HG03039 (cell line): ENCODE results near the gene SUPT20HL1.
"Not testable (repeated sequence)": the region's sequence is repeated elsewhere in the genome, so short reads cannot be mapped to it uniquely, and the experiment has no call there.

Source experiments
- ATAC-seq: cut with Tn5 transposase; IDR thresholded peaks from one replicate; pipeline ENCODE4 v1.9.1; 2021; ENCODE audit warnings: mild to moderate bottlenecking, moderate library complexity; ENCODE audit not compliant: unreplicated experiment

SUPT20HL1 gene

GRCh38 chrX:24360272-24360671 is at the start of gene SUPT20HL1:
Gene SUPT20HL1, plus strand, starts transcription at chrX:24360639. Its CDS starts 2,122 bp downstream, at chrX:24362761.
- ATAC-seq, result no peak

GRCh38 chrX:24310916-24311315 is 49.5 kb upstream of the SUPT20HL1 start:
- not testable (repeated sequence) for ATAC-seq

DNA sequence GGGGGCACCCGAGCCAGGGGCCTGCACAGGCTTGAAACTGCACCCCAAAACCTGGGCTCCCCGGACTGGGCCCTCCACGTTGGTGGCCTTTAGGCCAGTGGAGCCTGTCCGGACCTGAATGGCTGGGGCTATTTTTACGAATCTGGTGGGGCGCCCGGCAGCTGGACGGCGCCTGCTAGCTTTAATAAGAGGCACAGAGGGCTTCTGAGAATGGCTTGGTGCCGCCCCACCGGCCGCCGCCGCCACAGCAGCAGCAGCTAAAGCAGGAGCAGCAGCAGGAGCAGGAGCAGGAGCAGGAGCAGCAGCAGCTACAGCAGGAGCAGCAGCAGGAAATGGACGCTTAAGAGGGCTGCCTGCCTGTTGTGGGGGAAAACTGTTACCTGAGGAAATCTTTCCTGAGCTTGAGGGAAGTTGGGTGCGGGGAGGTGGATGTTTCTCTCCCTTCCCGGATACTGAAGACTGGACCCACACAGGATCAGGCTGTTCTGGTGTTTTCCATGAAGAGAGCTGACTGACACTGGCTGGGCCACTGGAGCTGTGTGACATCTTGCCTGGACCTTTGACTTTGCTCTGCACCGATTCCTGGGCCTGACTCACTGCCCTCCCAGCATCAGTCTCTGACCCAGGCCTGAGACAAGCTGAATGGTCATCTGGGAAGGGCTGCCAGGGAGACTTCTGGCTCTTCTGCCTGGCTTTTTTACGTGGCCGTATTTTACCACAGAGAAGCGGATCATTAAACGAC is 48.8 kb upstream of the SUPT20HL1 start:
- not testable (repeated sequence) for ATAC-seq

DNA sequence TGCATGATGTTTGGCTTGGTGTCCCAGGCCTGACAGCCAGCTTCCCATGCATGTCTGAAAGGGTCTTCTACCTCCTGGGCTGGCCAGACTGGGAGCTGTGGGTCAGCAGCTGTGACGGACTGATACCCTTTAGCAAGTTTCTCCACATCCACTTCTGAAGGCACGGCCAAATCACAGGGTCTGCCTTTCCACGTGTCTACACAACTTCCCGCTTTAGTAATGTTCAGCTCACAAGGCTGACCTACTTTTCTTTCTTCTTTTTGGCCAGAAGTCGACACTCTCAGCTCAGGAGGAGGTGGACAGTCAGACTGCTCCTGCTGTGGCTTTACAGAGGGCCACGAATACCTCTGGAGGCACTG is 48.2 kb upstream of the SUPT20HL1 start:
- not testable (repeated sequence) for ATAC-seq

- ATAC-seq, result no peak
These were observed 46.3 kb upstream of the SUPT20HL1 start, which contains the start of gene SUPT20HL2 for GRCh38 chrX:24314019-24314635. Gene SUPT20HL2, minus strand, starts transcription at chrX:24314069. Its CDS starts 754 bp downstream, at chrX:24313315.

DNA sequence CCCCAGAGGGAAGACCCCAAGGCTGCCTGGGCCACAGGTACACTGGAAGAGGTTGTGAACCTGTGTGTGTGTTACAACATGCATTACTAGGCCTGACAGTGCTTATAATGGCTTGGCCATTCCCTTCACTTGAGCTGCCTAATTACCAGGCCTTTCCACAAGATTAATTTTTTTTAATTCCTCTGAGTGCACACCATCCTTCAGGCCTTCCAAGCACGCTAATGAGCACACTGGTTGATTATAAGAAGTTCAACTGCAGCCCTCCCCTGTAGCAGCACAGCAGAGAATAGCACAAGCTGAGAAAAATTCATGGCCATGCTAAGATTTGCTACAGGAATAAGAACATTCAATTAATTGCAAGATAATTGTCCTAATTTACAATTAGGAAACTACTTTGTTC is 44.3 kb upstream of the SUPT20HL1 start:
- ATAC-seq, result no peak

DNA sequence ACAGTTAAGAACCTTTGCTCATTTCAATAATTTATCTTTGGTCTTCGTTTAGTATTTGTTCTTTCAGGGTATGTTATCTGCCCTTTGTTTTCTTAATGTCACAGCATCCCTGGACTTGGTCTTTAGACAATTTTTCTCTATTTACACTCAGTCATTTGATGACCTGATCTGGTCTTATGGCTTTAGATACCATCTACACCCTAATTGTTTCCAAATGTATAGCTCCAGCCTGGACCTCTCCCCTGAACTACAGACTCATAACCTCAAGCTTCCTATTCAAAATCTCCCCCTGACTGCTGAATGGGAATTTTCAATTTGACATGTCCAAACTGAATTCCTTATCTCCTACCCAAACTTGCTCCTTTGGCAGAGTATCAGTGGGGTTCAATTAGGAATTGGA is 42.9 kb upstream of the SUPT20HL1 start:
- ATAC-seq, result no peak

GRCh38 chrX:24321741-24322395 is 38.6 kb upstream of the SUPT20HL1 start:
- no peak for ATAC-seq

DNA sequence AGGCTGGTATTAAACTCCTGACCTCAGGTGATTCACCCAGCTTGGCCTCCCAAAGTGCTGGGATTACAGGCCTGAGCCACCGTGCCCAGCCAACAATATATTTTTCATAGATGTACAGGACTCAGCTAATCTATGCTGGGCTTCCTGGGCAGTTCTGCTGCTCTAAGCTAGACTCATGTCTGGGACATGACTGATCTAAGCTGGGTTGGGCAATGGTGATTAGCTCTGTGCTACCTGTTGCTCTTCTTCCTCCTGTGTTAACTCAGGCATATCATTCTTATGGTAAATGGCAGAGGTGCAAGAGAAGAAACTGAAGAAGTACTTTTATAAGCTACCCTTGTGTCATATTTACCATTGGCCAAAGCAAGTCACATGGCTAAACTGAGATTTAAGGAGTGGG is 35.2 kb upstream of the SUPT20HL1 start:
- ATAC-seq, result no peak

GRCh38 chrX:24332878-24333277 is 27.6 kb upstream of the SUPT20HL1 start:
- no peak for ATAC-seq

DNA sequence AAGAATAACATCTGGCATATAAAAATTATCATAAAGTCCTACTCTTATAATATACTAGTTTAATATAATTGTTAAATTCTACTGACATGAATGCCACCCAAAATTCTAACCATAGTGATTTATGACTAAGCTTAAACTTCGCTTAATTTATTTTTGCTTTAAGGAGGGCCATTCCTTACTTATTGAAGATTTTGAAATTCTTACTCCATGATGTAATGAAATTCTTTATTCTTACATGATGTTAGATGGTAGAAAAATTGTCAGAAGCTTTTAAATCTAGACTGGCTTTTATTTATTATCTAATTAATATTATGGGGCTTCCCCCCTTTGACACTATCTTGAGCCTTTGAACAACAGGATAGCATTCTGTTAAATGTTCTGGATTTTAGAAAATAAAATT is 27.1 kb upstream of the SUPT20HL1 start:
- ATAC-seq, result no peak

- no peak for ATAC-seq
These were observed 26.0 kb upstream of the SUPT20HL1 start for GRCh38 chrX:24334461-24334860.

DNA sequence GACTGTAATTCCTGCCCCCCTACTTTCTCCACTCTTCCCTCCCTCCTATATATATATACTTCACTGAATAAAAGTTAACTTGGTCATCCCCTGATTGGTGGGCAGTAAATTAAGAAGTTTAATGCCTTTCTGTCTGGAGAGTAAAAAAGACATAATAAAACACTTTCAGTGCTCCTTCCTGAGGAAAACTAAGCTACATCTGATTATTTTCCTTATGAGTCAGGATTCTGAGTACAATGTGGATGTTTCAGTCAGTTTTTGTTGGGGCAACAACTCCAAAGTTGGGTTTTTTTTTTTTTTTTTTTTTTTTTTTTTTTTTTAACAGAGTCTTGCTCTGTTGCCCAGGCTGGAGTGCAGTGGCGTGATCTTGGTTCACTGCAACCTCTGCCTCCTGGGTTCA is 24.6 kb upstream of the SUPT20HL1 start:
- no peak for ATAC-seq

- no peak for ATAC-seq
These were observed 20.5 kb upstream of the SUPT20HL1 start for GRCh38 chrX:24339911-24340310.

DNA sequence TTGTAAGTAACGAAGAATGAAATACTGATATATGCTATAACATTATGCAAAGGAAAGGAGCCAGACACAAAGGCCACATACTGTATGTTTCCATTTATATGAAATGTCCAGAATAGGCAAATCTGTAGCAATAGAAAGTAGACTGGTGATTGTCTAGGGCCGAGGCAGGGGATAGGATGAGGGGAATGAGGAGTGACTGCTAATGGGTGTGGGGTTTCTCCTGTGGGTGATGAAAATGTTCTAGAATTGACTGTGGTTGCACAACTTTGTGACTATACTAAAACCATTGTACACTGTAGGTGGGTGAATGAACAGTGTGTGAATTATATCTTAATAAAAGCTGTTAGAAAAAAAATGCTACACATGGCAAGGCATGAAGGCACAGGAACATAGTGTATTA is 19.9 kb upstream of the SUPT20HL1 start:
- no peak for ATAC-seq

DNA sequence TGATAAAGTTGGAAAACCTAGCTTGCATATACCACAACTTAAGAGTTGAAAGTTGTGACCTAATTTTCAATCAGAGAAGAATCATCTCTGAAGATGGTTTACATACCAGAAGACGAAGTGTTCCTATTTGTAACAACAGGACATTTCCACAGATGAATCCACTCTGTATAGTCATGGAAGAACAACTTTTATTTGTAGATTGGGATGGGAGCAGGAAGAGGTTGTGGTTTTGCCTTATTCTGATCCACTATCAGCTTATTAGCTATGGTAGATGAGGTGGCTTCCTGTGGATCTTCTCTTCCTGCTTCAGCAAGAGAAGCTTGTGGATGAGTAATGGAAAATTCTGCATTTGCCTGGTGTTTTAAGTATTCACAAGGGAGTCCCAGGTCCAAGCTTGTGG is 18.6 kb upstream of the SUPT20HL1 start:
- ATAC-seq, result no peak

- ATAC-seq, result no peak
These were observed 16.7 kb upstream of the SUPT20HL1 start for GRCh38 chrX:24343719-24344118.

- no peak for ATAC-seq
These were observed 12.6 kb upstream of the SUPT20HL1 start for GRCh38 chrX:24347881-24348280.

- ATAC-seq, result no peak
These were observed 10.2 kb upstream of the SUPT20HL1 start for GRCh38 chrX:24350217-24350616.

DNA sequence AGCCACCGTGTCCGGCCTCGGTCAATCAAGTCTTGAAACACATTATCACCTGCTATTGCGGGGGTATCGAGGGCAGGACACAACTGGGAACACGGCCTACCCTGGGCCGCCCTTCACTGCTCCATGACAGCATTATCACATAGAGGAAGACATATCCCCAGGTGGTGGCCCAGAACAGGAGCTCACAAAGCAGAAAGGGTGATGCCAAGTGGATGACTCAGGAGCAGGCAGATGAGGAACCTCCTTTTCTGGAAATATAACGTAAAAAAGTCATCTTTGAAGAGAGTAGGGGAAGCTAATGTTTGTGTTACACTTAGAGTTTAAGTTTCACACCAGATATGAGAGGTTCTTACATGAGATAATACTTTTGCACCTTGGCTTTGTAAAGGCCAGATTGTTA is 5.3 kb upstream of the SUPT20HL1 start:
- ATAC-seq, result no peak

- ATAC-seq, result no peak
These were observed 3.3 kb upstream of the SUPT20HL1 start for GRCh38 chrX:24357106-24357505.
